Measurements from ENCODE around the gene RPL31.

DNA sequence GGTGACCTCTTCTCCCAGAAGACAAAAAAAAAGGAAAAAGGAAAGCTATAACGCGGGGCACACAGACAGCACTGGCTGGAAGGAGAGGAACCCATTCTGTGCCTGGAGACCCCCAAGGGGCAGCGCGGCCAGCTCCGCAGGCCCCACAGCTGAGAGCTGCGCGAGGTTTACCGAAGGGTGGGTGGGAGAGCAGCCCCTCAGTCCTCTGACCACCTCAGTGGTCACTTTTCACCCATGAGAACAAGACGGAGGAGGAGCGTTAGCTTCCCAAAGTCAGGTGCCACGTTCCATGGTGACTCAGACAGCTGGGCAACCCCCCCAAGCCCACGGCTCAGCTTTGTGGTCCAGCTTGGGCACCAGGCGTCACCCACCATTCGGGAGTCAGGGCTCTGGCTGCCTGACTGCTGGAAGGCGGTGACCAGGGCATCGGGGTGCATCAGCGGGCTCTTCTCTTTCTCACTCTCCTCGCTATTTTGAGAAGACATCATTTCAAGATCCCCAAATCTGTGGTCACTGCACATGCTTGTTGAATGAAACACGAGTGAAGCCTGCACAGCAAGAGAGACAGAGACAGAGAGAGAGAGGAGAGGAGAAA, 35.2 kb downstream of the RPL31 start:
- TF ChIP-seq, protein P1, sequence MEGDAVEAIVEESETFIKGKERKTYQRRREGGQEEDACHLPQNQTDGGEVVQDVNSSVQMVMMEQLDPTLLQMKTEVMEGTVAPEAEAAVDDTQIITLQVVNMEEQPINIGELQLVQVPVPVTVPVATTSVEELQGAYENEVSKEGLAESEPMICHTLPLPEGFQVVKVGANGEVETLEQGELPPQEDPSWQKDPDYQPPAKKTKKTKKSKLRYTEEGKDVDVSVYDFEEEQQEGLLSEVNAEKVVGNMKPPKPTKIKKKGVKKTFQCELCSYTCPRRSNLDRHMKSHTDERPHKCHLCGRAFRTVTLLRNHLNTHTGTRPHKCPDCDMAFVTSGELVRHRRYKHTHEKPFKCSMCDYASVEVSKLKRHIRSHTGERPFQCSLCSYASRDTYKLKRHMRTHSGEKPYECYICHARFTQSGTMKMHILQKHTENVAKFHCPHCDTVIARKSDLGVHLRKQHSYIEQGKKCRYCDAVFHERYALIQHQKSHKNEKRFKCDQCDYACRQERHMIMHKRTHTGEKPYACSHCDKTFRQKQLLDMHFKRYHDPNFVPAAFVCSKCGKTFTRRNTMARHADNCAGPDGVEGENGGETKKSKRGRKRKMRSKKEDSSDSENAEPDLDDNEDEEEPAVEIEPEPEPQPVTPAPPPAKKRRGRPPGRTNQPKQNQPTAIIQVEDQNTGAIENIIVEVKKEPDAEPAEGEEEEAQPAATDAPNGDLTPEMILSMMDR (conservative IDR thresholded peaks at IDR 0.05 in 1 of 2, IDR thresholded peaks at IDR 0.05 in 1 of 2; ENCODE audit: low read depth in 1 of 2, low read length in 2 of 2) = no peak
- TF ChIP-seq EZH2 (IDR thresholded peaks at IDR 0.05; ENCODE audit: low read length, missing control alignments) = no peak

All from fibroblast of lung (primary cell).